Gastroesophageal sphincter (tissue), 4 donors: ENCODE measurements around the gene C10orf71. TPM values are rescaled to one million over a fixed set of nuclear protein-coding genes. Genes with fewer than 3 reads are reported as not detected.

Experiments used
- ATAC-seq: fragments of 150-250 bp; one replicate; pipeline ENCODE4 v1.9.1; 2016; ENCODE audit warnings: mild to moderate bottlenecking, moderate library complexity
- H3K27ac ChIP-seq, 4 donors: fragments of 200-600 bp; sonication (generic) in 3 of 4; 1 replicate in 3 of 4; 2 replicates in 1 of 4; pipeline ENCODE4 v1.5.1; 2016 to 2019
- H3K27me3 ChIP-seq: fragments of 200-600 bp; sonication (generic); one replicate; pipeline ENCODE4 v1.5.1; 2019
- H3K36me3 ChIP-seq, 2 donors: fragments of 200-600 bp; sonication (generic); one replicate each; pipeline ENCODE4 v1.5.1; 2019; ENCODE audit warnings: control low read depth in 1 of 2
- H3K4me1 ChIP-seq, 3 donors: fragments of 200-600 bp; sonication (generic); 1 replicate in 2 of 3; 2 replicates in 1 of 3; pipeline ENCODE4 v1.5.1; 2016 to 2019; ENCODE audit warnings: control low read depth in 2 of 3
- H3K4me3 ChIP-seq, 2 donors: fragments of 200-600 bp; sonication (generic); one replicate each; pipeline ENCODE4 v1.5.1; 2019; ENCODE audit warnings: mild to moderate bottlenecking in 1 of 2, moderate library complexity in 1 of 2
- H3K9me3 ChIP-seq, 3 donors: fragments of 200-600 bp; sonication (generic); one replicate each; pipeline ENCODE4 v1.5.1; 2017 to 2019; ENCODE audit warnings: control low read depth in 2 of 3
- EP300 ChIP-seq: sonication (generic); formaldehyde crosslinking; IDR thresholded peaks from one replicate; pipeline ENCODE4 v1.6.1; 2017; ENCODE audit warnings: antibody characterized with exemption, mild to moderate bottlenecking
- POLR2A ChIP-seq, 2 donors: fragments of 450-650 bp; IDR thresholded peaks; one replicate each; pipeline ENCODE4 v1.6.1; 2017; ENCODE audit warnings: antibody characterized with exemption in 2 of 2, mild to moderate bottlenecking in 2 of 2, moderate library complexity in 1 of 2
- POLR2AphosphoS5 ChIP-seq: sonication (generic); formaldehyde crosslinking; IDR thresholded peaks from one replicate; pipeline ENCODE4 v1.6.1; 2017; ENCODE audit warnings: antibody characterized with exemption
- WGBS, 2 donors: methylation state at CpG; one replicate each; pipeline ENCODE4 v1.1.5; 2018; ENCODE audit warnings: low coverage in 1 of 2; 5-methylcytosine and 5-hydroxymethylcytosine counted together
- total RNA-seq, 4 donors: library from RNA; depleted of rRNA; stranded (reverse); fragments of >200 nt; gene quantifications; one replicate each; pipeline ENCODE4 v1.1.0, GENCODE V29; 2016
- TF ChIP-seq, protein P1 (sequence below), 4 experiments: fragments of 200-600 bp in 2 of 4; fragments of 450-650 bp in 2 of 4; sonication (generic) in 1 of 4; IDR thresholded peaks; one replicate each; pipeline ENCODE4 v1.5.1; 2017 to 2019; ENCODE audit warnings: antibody characterized with exemption in 4 of 4, mild to moderate bottlenecking in 2 of 4, moderate library complexity in 2 of 4

The C10orf71 gene
- total RNA-seq, 4 donors from 2014 or later = 0.08 to 0.27 TPM; not detected in 2

GRCh38 chr10:49278497-49278981 is 20.4 kb upstream of the C10orf71 start:
- TF ChIP-seq, protein P1, sequence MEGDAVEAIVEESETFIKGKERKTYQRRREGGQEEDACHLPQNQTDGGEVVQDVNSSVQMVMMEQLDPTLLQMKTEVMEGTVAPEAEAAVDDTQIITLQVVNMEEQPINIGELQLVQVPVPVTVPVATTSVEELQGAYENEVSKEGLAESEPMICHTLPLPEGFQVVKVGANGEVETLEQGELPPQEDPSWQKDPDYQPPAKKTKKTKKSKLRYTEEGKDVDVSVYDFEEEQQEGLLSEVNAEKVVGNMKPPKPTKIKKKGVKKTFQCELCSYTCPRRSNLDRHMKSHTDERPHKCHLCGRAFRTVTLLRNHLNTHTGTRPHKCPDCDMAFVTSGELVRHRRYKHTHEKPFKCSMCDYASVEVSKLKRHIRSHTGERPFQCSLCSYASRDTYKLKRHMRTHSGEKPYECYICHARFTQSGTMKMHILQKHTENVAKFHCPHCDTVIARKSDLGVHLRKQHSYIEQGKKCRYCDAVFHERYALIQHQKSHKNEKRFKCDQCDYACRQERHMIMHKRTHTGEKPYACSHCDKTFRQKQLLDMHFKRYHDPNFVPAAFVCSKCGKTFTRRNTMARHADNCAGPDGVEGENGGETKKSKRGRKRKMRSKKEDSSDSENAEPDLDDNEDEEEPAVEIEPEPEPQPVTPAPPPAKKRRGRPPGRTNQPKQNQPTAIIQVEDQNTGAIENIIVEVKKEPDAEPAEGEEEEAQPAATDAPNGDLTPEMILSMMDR (IDR thresholded peaks at IDR 0.05) = no peak
- Histone ChIP-seq H3K27me3 (peaks cover 20% of the 10 kb centered on the region), H3K4me3 (no peak overlapping the region), H3K27ac (no peak overlapping the region), H3K9me3 (no peaks in the 10 kb centered on the region), H3K4me1 (no peaks in the 10 kb centered on the region), H3K36me3 (no peaks in the 10 kb centered on the region)
- no peak for ATAC-seq
- 35 to 47% methylated on average over 4 to 6 of the region's 7 CpGs for WGBS, 2 donors

- Histone ChIP-seq H3K4me1 (no peaks in the 10 kb centered on the region), H3K9me3 (no peaks in the 10 kb centered on the region), H3K27ac (no peak overlapping the region), H3K4me3 (no peak overlapping the region), H3K27me3 (peaks cover 20% of the 10 kb centered on the region), H3K36me3 (no peaks in the 10 kb centered on the region)
- TF ChIP-seq POLR2AphosphoS5 (no peak), POLR2A (IDR thresholded peaks at IDR 0.05) (no peak), EP300 (no peak)
- TF ChIP-seq, protein P1 (IDR thresholded peaks at IDR 0.05) = no peak
- ATAC-seq = no peak
- WGBS, 2 donors = 56 to 80% methylated on average over 3 to 5 of the region's 7 CpGs
These were observed 19.7 kb upstream of the C10orf71 start for GRCh38 chr10:49279015-49279880.

GRCh38 chr10:49280001-49280408 is 19.0 kb upstream of the C10orf71 start:
- ATAC-seq = peak; percentile 43
- Histone ChIP-seq H3K36me3 (no peaks in the 10 kb centered on the region), H3K4me1 (no peaks in the 10 kb centered on the region), H3K27ac (no peak overlapping the region), H3K9me3 (no peaks in the 10 kb centered on the region), H3K4me3 (no peak overlapping the region), H3K27me3 (peaks cover 20% of the 10 kb centered on the region)
- TF ChIP-seq, protein P1 (IDR thresholded peaks at IDR 0.05) = no peak
- TF ChIP-seq POLR2A (IDR thresholded peaks at IDR 0.05) (no peak), EP300 (no peak), POLR2AphosphoS5 (no peak)
- WGBS, 2 donors = 33% methylated on average over 1 of the region's 3 CpGs; no CpG with 5 or more reads in 1 of the 2 donors

DNA sequence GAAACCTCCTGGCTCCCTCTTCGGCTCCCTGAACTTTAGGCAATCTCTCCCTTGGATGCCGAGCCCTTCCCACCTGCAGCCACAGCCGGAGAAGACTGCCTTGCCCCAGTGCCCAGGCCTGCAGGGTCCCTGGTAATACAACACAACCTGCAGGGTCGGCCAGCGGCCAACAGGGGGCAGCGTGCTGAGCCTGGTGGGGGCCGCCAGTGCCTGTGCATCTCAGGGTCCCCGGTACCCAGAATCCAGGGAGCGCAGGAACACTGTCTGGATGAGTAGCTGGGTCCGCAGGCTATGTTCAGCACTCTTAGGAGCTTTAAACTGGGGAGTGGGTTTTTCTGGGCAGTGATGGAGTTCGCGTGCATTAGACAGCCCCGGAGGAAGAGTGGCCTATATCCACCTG is 17.5 kb upstream of the C10orf71 start:
- no peak for ATAC-seq
- H3K27ac ChIP-seq = no peak overlapping the region
- H3K27me3 ChIP-seq = peaks cover 20% of the 10 kb centered on the region
- TF ChIP-seq POLR2AphosphoS5 (no peak), EP300 (no peak), POLR2A (IDR thresholded peaks at IDR 0.05) (no peak)
- H3K36me3 ChIP-seq = no peaks in the 10 kb centered on the region
- no peaks in the 10 kb centered on the region for H3K9me3 ChIP-seq
- no peak overlapping the region for H3K4me3 ChIP-seq
- no peaks in the 10 kb centered on the region for H3K4me1 ChIP-seq
- 80% methylated on average over 1 of the region's 13 CpGs; no CpG with 5 or more reads in 1 of the 2 donors for WGBS, 2 donors

DNA sequence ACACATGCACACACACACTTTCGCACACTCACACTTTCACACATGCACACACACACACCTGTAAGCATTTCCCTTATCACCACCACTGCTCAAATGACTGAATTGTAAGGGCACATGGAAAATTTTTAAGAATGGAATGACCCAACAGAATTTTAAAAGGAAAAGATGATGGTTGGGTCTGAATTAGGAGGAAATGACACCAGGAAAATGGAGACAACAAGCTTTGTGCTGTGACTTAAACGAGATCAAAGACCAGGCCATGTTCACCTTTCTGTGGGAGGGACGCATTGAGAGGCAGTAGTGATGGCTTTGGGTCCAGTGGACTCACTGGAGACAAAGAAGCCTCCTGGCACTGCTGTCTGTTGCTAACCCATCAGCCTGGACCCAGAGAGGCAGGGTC is 16.7 kb upstream of the C10orf71 start:
- 64 to 100% methylated on average over 1 to 3 of the region's 3 CpGs for WGBS, 2 donors
- Histone ChIP-seq H3K9me3 (no peaks in the 10 kb centered on the region), H3K36me3 (no peaks in the 10 kb centered on the region), H3K27ac (no peak overlapping the region), H3K27me3 (peaks cover 20% of the 10 kb centered on the region), H3K4me1 (no peaks in the 10 kb centered on the region), H3K4me3 (no peak overlapping the region)
- ATAC-seq = no peak
- TF ChIP-seq POLR2A (IDR thresholded peaks at IDR 0.05) = no peak
- no peak for TF ChIP-seq POLR2AphosphoS5

- Histone ChIP-seq H3K36me3 (no peaks in the 10 kb centered on the region), H3K4me1 (no peaks in the 10 kb centered on the region), H3K27ac (no peak overlapping the region), H3K9me3 (no peaks in the 10 kb centered on the region), H3K4me3 (no peak overlapping the region), H3K27me3 (peaks cover 20% of the 10 kb centered on the region)
- ATAC-seq = no peak
- TF ChIP-seq EP300 = no peak
- no peak for TF ChIP-seq POLR2AphosphoS5
- TF ChIP-seq, protein P1 (IDR thresholded peaks at IDR 0.05) = no peak
- TF ChIP-seq POLR2A (IDR thresholded peaks at IDR 0.05) = no peak
- WGBS, 2 donors = 58% methylated on average over 10 to 11 of the region's 12 CpGs
These were observed 16.1 kb upstream of the C10orf71 start for GRCh38 chr10:49282879-49283341.
